H1 (cell line): ENCODE results near the gene OGDHL.
A peak's percentile ranks its signal among the peaks of the same experiment; 100 is the strongest.

Experiments used
- CTCF ChIP-seq, 3 experiments: IDR thresholded peaks; 1 replicate in 2 of 3; 2 replicates in 1 of 3; pipeline versions ENCODE4 v1.5.1 to v1.6.1; 2011; ENCODE audit warnings: low read length in 3 of 3, mild to moderate bottlenecking in 3 of 3, inconsistent platforms in 2 of 3, low read depth in 1 of 3, moderate library complexity in 1 of 3; ENCODE audit not compliant: insufficient read depth in 1 of 3; ENCODE audit errors: control extremely low read depth in 1 of 3
- E2F6 ChIP-seq: IDR thresholded peaks from 2 replicates; pipeline ENCODE4 v1.6.1; 2012; ENCODE audit warnings: inconsistent platforms
- EZH2 ChIP-seq: fragments of 200-600 bp; sonication (generic); IDR thresholded peaks from 2 replicates; pipeline ENCODE4 v1.7.1; 2012; ENCODE audit warnings: low read depth, mild to moderate bottlenecking, moderate library complexity, low read length, inconsistent platforms; ENCODE audit not compliant: severe bottlenecking
- GABPA ChIP-seq: IDR thresholded peaks from 2 replicates; pipeline ENCODE4 v1.6.1; 2011; ENCODE audit warnings: mild to moderate bottlenecking, low read length, moderate library complexity, borderline replicate concordance; ENCODE audit not compliant: insufficient read depth
- HDAC2 ChIP-seq, 2 experiments: fragments of 300-600 bp in 1 of 2; sonication (generic) in 1 of 2; IDR thresholded peaks; 2 replicates each; pipeline ENCODE4 v1.6.1; 2011 to 2012; ENCODE audit warnings: low read depth in 2 of 2, low read length in 2 of 2, mild to moderate bottlenecking in 2 of 2, moderate library complexity in 2 of 2, borderline replicate concordance in 1 of 2, inconsistent platforms in 1 of 2
- POLR2AphosphoS5 ChIP-seq: IDR thresholded peaks from 2 replicates; pipeline ENCODE4 v1.6.1; 2011; ENCODE audit warnings: low read depth, low read length
- TF ChIP-seq, protein P1 (sequence below): IDR thresholded peaks from 2 replicates; pipeline ENCODE4 v1.6.1; 2012; ENCODE audit warnings: low read length, inconsistent platforms

GRCh38 chr10:49688920-49689319, 73.2 kb downstream of the OGDHL start:
- TF ChIP-seq CTCF (IDR thresholded peaks at IDR 0.05; ENCODE audit: control extremely low read depth in 1 of 3, insufficient read depth in 1 of 3, low read depth in 1 of 3, low read length in 3 of 3), result no peak
- no peak for TF ChIP-seq E2F6
- TF ChIP-seq HDAC2 (IDR thresholded peaks at IDR 0.05; ENCODE audit: borderline replicate concordance in 1 of 2, low read depth in 2 of 2, low read length in 2 of 2), result no peak
- TF ChIP-seq EZH2, result peak; percentile 58
- no peak for TF ChIP-seq POLR2AphosphoS5
- TF ChIP-seq GABPA, result no peak
- TF ChIP-seq, protein P1, sequence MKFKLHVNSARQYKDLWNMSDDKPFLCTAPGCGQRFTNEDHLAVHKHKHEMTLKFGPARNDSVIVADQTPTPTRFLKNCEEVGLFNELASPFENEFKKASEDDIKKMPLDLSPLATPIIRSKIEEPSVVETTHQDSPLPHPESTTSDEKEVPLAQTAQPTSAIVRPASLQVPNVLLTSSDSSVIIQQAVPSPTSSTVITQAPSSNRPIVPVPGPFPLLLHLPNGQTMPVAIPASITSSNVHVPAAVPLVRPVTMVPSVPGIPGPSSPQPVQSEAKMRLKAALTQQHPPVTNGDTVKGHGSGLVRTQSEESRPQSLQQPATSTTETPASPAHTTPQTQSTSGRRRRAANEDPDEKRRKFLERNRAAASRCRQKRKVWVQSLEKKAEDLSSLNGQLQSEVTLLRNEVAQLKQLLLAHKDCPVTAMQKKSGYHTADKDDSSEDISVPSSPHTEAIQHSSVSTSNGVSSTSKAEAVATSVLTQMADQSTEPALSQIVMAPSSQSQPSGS, result no peak
